Stimulated activated CD4-positive, alpha-beta T cell treated with anti-CD3 and anti-CD28 coated beads, Interleukin-15, amount 100 ng/mL, for 1 hour (primary cell): ENCODE measurements around the gene PODXL.

Experiments
- DNase-seq, 2 donors: peaks; one replicate each; pipeline ENCODE4 v3.0.0-alpha.2; 2020; ENCODE audit warnings: low read depth in 1 of 2, low spot score in 1 of 2

PODXL gene

GRCh38 chr7:131455001-131455400 is 101.4 kb downstream of the PODXL start:
- DNase-seq = no peak

- no peak for DNase-seq
Observed at GRCh38 chr7:131454498-131454897, 101.9 kb downstream of the PODXL start.
